H1 (cell line): ENCODE results near the gene FAM228B. TPM values are rescaled to one million over a fixed set of nuclear protein-coding genes. Genes with fewer than 3 reads are reported as not detected.

Experiments used
- CTCF ChIA-PET: fragments of 300-600 bp; sonication (Branson Sonifier 250); formaldehyde crosslinking; loops from one replicate; lab custom pipeline; 2021; ENCODE audit not compliant: partially characterized antibody; lab: Charles Lee
- POLR2A ChIA-PET: fragments of 300-600 bp; sonication (Branson Sonifier 250); formaldehyde crosslinking; loops from one replicate; lab custom pipeline; 2021; ENCODE audit warnings: inconsistent platforms; ENCODE audit not compliant: partially characterized antibody; lab: Charles Lee
- DNase-seq, 2 experiments: peaks; one replicate each; pipeline versions ENCODE4 v3.0.0 to v3.0.0-alpha.2; 2010 to 2022; ENCODE audit warnings: low spot score in 2 of 2, low read depth in 1 of 2, mixed read lengths in 1 of 2
- FAIRE-seq: peaks from 2 replicates; lab custom pipeline; 2011; peaks lifted over from hg19 to GRCh38; lab: Jason Lieb, UNC
- H2AFZ ChIP-seq: 2 replicates; pipeline ENCODE4 v1.8.1; 2012; ENCODE audit warnings: low read length, inconsistent platforms
- H2AK5ac ChIP-seq: 2 replicates; pipeline ENCODE4 v1.6.1; 2013; ENCODE audit warnings: low read depth, low read length
- H2BK120ac ChIP-seq: replicated peaks from 2 replicates; pipeline ENCODE3; 2013; ENCODE audit warnings: low read depth, low read length, inconsistent platforms
- H2BK12ac ChIP-seq: 2 replicates; pipeline ENCODE4 v1.6.1; 2013; ENCODE audit warnings: low read depth, low read length
- H2BK15ac ChIP-seq: 2 replicates; pipeline ENCODE4 v1.6.1; 2013; ENCODE audit warnings: low read length
- H2BK20ac ChIP-seq: 2 replicates; pipeline ENCODE4 v1.6.1; 2013; ENCODE audit warnings: low read length
- H2BK5ac ChIP-seq: 2 replicates; pipeline ENCODE4 v1.6.1; 2013; ENCODE audit warnings: low read depth, low read length
- H3K14ac ChIP-seq: 2 replicates; pipeline ENCODE4 v1.6.1; 2013; ENCODE audit warnings: inconsistent platforms; ENCODE audit not compliant: insufficient read length
- H3K18ac ChIP-seq: 2 replicates; pipeline ENCODE4 v1.6.1; 2013; ENCODE audit warnings: low read length; ENCODE audit errors: extremely low read depth
- H3K23ac ChIP-seq: 2 replicates; pipeline ENCODE4 v1.6.1; 2013; ENCODE audit warnings: inconsistent platforms; ENCODE audit not compliant: insufficient read length
- H3K23me2 ChIP-seq: 2 replicates; pipeline ENCODE4 v1.6.1; 2013; ENCODE audit warnings: low read depth, low read length
- H3K27ac ChIP-seq: 2 replicates; pipeline ENCODE4 v1.6.1; 2011; ENCODE audit warnings: low read depth, low read length, inconsistent platforms
- H3K27me3 ChIP-seq, 4 experiments: replicated peaks in 1 of 4; 1 replicate in 1 of 4; 2 replicates in 3 of 4; pipeline versions ENCODE4 v1.6.1 to v1.8.1; 2011 to 2013; ENCODE audit warnings: low read length in 3 of 4, mild to moderate bottlenecking in 3 of 4, inconsistent platforms in 2 of 4, mixed read lengths in 2 of 4, moderate library complexity in 1 of 4; ENCODE audit not compliant: control insufficient read depth in 3 of 4, insufficient read depth in 3 of 4; ENCODE audit errors: extremely low read depth in 1 of 4
- H3K36me3 ChIP-seq, 4 experiments: 2 replicates each; pipeline versions ENCODE4 v1.6.1 to v1.8.1; 2011 to 2013; ENCODE audit warnings: mild to moderate bottlenecking in 4 of 4, low read length in 3 of 4, moderate library complexity in 2 of 4, control low read depth in 1 of 4, inconsistent platforms in 1 of 4; ENCODE audit not compliant: insufficient read depth in 4 of 4, control insufficient read depth in 2 of 4
- H3K4ac ChIP-seq: replicated peaks from 2 replicates; pipeline ENCODE3; 2013; ENCODE audit warnings: low read length, low read depth, mixed read lengths, inconsistent platforms; ENCODE audit not compliant: insufficient read length
- H3K4me1 ChIP-seq, 4 experiments: replicated peaks in 1 of 4; 1 replicate in 1 of 4; 2 replicates in 3 of 4; pipeline versions ENCODE4 v1.6.1 to v1.8.1; 2011 to 2013; ENCODE audit warnings: low read length in 3 of 4, inconsistent platforms in 2 of 4, mixed read lengths in 1 of 4; ENCODE audit not compliant: insufficient read depth in 4 of 4, control insufficient read depth in 3 of 4
- H3K4me2 ChIP-seq, 2 experiments: 2 replicates each; pipeline versions ENCODE4 v1.6.1 to v1.8.1; 2011 to 2013; ENCODE audit warnings: low read depth in 2 of 2, low read length in 2 of 2, control low read depth in 1 of 2, inconsistent platforms in 1 of 2, mild to moderate bottlenecking in 1 of 2; ENCODE audit not compliant: insufficient read depth in 1 of 2
- H3K4me3 ChIP-seq, 4 experiments: fragments of 200-600, 300-600 bp in 1 of 4; sonication (generic), shearing (Covaris generic), sonication (Bioruptor Twin) in 1 of 4; 2 replicates each; pipeline versions ENCODE4 v1.5.1 to v1.8.1; 2011 to 2016; ENCODE audit warnings: low read length in 4 of 4, low read depth in 3 of 4, control low read depth in 2 of 4, inconsistent platforms in 2 of 4, mild to moderate bottlenecking in 2 of 4, mixed read lengths in 1 of 4, moderate library complexity in 1 of 4; ENCODE audit not compliant: insufficient read depth in 2 of 4; ENCODE audit errors: extremely low read depth in 1 of 4
- H3K56ac ChIP-seq: replicated peaks from 2 replicates; pipeline ENCODE3; 2013; ENCODE audit warnings: low read depth, mild to moderate bottlenecking, mixed read lengths, low read length, inconsistent platforms; ENCODE audit not compliant: insufficient read length
- H3K79me1 ChIP-seq: 2 replicates; pipeline ENCODE4 v1.6.1; 2013; ENCODE audit warnings: low read depth, low read length, control low read depth
- H3K79me2 ChIP-seq, 2 experiments: 2 replicates each; pipeline versions ENCODE4 v1.6.1 to v1.8.1; 2012 to 2013; ENCODE audit warnings: low read length in 2 of 2, mild to moderate bottlenecking in 2 of 2, inconsistent platforms in 1 of 2; ENCODE audit not compliant: insufficient read depth in 2 of 2, control insufficient read depth in 1 of 2
- H3K9ac ChIP-seq, 4 experiments: replicated peaks in 1 of 4; 1 replicate in 1 of 4; 2 replicates in 3 of 4; pipeline versions ENCODE4 v1.6.1 to v1.8.1; 2011 to 2013; ENCODE audit warnings: low read depth in 3 of 4, low read length in 3 of 4, control low read depth in 2 of 4, mild to moderate bottlenecking in 2 of 4, moderate library complexity in 2 of 4, inconsistent platforms in 1 of 4; ENCODE audit errors: extremely low read depth in 1 of 4
- H3K9me3 ChIP-seq, 2 experiments: 2 replicates each; pipeline versions ENCODE4 v1.6.1 to v1.8.1; 2012 to 2013; ENCODE audit warnings: mild to moderate bottlenecking in 2 of 2, moderate library complexity in 2 of 2, control low read depth in 1 of 2, inconsistent platforms in 1 of 2, low read depth in 1 of 2, low read length in 1 of 2, mixed read lengths in 1 of 2; ENCODE audit not compliant: insufficient read depth in 2 of 2
- H4K20me1 ChIP-seq, 2 experiments: replicated peaks in 1 of 2; 2 replicates each; pipeline versions ENCODE3 to v1.8.1; 2011 to 2013; ENCODE audit warnings: inconsistent platforms in 2 of 2, low read length in 2 of 2, mild to moderate bottlenecking in 1 of 2; ENCODE audit not compliant: insufficient read depth in 2 of 2, control insufficient read depth in 1 of 2
- H4K5ac ChIP-seq: 2 replicates; pipeline ENCODE4 v1.6.1; 2013; ENCODE audit warnings: low read length, low read depth, mixed read lengths, inconsistent platforms; ENCODE audit not compliant: insufficient read length
- H4K8ac ChIP-seq: 2 replicates; pipeline ENCODE4 v1.8.0; 2013; ENCODE audit warnings: mild to moderate bottlenecking, moderate library complexity, low read length, inconsistent platforms; ENCODE audit not compliant: insufficient read depth; ENCODE audit errors: extremely low read depth
- H4K91ac ChIP-seq: replicated peaks from 2 replicates; pipeline ENCODE3; 2013; ENCODE audit warnings: low read length, mixed read lengths, inconsistent platforms; ENCODE audit not compliant: insufficient read length
- CBX5 ChIP-seq: fragments of 300-800, 300-1000 bp; sonication (generic); IDR thresholded peaks from 2 replicates; pipeline ENCODE4 v1.7.1; 2016; ENCODE audit warnings: antibody characterized with exemption, low read length, low read depth
- CHD1 ChIP-seq: IDR thresholded peaks from 2 replicates; pipeline ENCODE4 v1.6.1; 2012; ENCODE audit warnings: low read depth, low read length, improper control_type of control experiment
- KDM4A ChIP-seq: IDR thresholded peaks from one replicate; pipeline ENCODE4 v1.7.1; 2012; ENCODE audit warnings: low read depth, mild to moderate bottlenecking, moderate library complexity, low read length, inconsistent platforms; ENCODE audit not compliant: severe bottlenecking
- SP2 ChIP-seq: IDR thresholded peaks from 2 replicates; pipeline ENCODE4 v1.6.1; 2012; ENCODE audit warnings: mild to moderate bottlenecking, low read length, inconsistent platforms
- TAF1 ChIP-seq: IDR thresholded peaks from 2 replicates; pipeline ENCODE4 v1.6.1; 2011; ENCODE audit warnings: mild to moderate bottlenecking, low read depth, low read length
- TAF7 ChIP-seq: optimal IDR thresholded peaks from 2 replicates; pipeline ENCODE3; 2011; ENCODE audit warnings: low read depth, mild to moderate bottlenecking, inconsistent platforms, low read length, moderate library complexity, borderline replicate concordance
- TBP ChIP-seq: IDR thresholded peaks from 2 replicates; pipeline ENCODE4 v1.6.1; 2011; ENCODE audit warnings: low read depth, low read length, improper control_type of control experiment
- WGBS, 2 experiments: shearing (Covaris generic) in 1 of 2; methylation state at CpG; one replicate each; pipeline versions ENCODE4 v1.1.6 to v1.1.7; 2013 to 2015; ENCODE audit warnings: low lambda C conversion rate in 2 of 2, mixed read lengths in 2 of 2, inconsistent platforms in 1 of 2, low coverage in 1 of 2, missing lambda C conversion rate in 1 of 2; ENCODE audit not compliant: insufficient replicate concordance in 2 of 2, insufficient coverage in 1 of 2, insufficient read length in 1 of 2; ENCODE audit errors: extremely low coverage in 1 of 2, missing lambda C conversion rate in 1 of 2; 5-methylcytosine and 5-hydroxymethylcytosine counted together
- long read RNA-seq, 2 experiments: library from RNA in 1 of 2; library from capped mRNA in 1 of 2; stranded (forward); transcript quantifications; one replicate each; pipeline ENCODE4 v2.0.0, GENCODE V29; 2021; ENCODE audit warnings: inconsistent platforms in 1 of 2
- polyA minus RNA-seq, 3 experiments: library from RNA; depleted of rRNA, polyadenylated mRNA; stranded (reverse); fragments of >200 nt; gene quantifications; 1 replicate in 2 of 3; 2 replicates in 1 of 3; pipeline ENCODE4 v1.2.3, GENCODE V29; 2011
- polyA plus RNA-seq, 7 experiments: library from polyadenylated mRNA; depleted of rRNA in 3 of 7; stranded (reverse) in 5 of 7; unstranded in 2 of 7; fragments of >200 nt in 5 of 7; fragments of 200-250 nt in 2 of 7; gene quantifications; 1 replicate in 5 of 7; 2 replicates in 1 of 7; 4 replicates in 1 of 7; pipeline versions ENCODE4 v1.2.1 to v1.2.3, GENCODE V29; 2011 to 2013; ENCODE audit warnings: missing spikeins in 2 of 7, mixed read lengths in 2 of 7
- total RNA-seq: library from RNA; stranded (reverse); fragmentation: NEBNext Ultra II Directional; extraction: Animal tissue kit (Norgen Biotek cat#: 25700); gene quantifications from 2 replicates; pipeline ENCODE4 v1.2.1, GENCODE V29; 2021
- TF ChIP-seq, protein P1 (sequence below): IDR thresholded peaks from 2 replicates; pipeline ENCODE4 v1.6.1; 2012; ENCODE audit warnings: inconsistent platforms

FAM228B gene
- 3.2 and 3.5 TPM in 2 replicates for total RNA-seq
- 0.97 and 1.4 TPM in 2 replicates for polyA plus RNA-seq (2011; rRNA removed)
- 1.0 TPM for polyA plus RNA-seq (2011; cell fraction: cytosol; rRNA removed)
- polyA plus RNA-seq (2011; cell fraction: nucleus; rRNA removed), result 1.3 TPM
- polyA plus RNA-seq (2012, experiment 1 of 2), result 1.7 to 2.3 TPM (median 2.0 TPM) in 4 replicates
- not detected for polyA plus RNA-seq (2012, experiment 2 of 2)
- polyA plus RNA-seq (2013, experiment 1 of 2), result 3.6 TPM
- 3.7 TPM for polyA plus RNA-seq (2013, experiment 2 of 2)
- polyA minus RNA-seq (2011; rRNA and poly(A)+ RNA removed), result 1.8 and 3.2 TPM in 2 replicates
- 2.6 TPM for polyA minus RNA-seq (2011; cell fraction: cytosol; rRNA and poly(A)+ RNA removed)
- 3.3 TPM for polyA minus RNA-seq (2011; cell fraction: nucleus; rRNA and poly(A)+ RNA removed)
- long read RNA-seq, experiment 1, partial matches to known transcripts, result 0 of 1 reads
- long read RNA-seq, experiment 1, other reads (novel, unspliced or antisense), result 1 of 1 reads
- long read RNA-seq, experiment 2, partial matches to known transcripts, result 0 of 3 reads
- long read RNA-seq, experiment 2, other reads (novel, unspliced or antisense), result 3 of 3 reads

DNA sequence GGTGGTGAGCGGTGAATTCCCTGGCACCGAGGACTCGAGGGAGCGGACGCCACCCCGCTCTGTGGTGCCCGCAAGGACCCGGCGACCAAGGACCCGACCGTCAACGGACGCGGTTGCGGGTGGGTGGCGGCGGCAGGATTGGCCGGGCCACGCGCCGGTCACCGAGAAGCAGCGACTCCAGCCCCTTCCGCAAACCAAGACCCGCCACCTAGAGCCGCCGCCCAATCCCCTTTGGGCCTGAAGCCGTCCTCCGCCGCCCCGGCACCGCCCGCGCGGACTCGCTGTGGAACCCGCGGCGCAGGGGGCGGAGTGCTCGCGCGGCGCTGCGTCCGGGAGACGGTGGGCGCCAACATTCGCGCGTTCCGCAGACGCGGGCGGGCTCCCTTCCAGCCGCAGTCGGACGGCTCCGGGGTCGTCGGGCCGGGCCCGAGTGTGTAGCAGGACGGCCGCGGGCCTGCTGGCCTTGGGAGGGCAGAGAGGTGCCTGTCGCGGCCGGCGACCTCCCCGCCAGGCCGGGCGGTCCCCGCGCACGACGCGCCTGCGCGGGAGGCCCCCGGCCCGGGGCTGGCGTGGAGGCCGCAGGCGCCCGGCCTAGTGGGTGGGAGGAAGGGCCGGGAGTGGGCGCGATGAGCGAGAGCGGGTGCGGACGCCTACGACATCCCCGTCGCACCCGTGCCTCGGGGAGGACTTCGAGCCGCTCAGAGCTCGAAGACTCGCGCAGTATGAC is at the start of gene FAM228B, which contains the start of gene PFN4:
TSS of gene FAM228B (plus strand) at position 275 of the 727 bp plus-strand sequence. CDS start 893 bp downstream, outside the sequence.
TSS of gene PFN4 (minus strand) at position 140 of the 727 bp plus-strand sequence. CDS start 799 bp downstream, outside the sequence.
- H3K27me3 ChIP-seq, result peaks cover 0 to 10% (median 4%) of the 10 kb centered on the region in 4 experiments; a peak in 4 of 7 replicates
- H3K9ac ChIP-seq, result peak within 1 kb of the TSS; percentile 49 to 80 (median 70); a peak in 6 of 7 replicates
- peak in 1 of 2 experiments; percentile 84 for DNase-seq
- peak within 1 kb of the TSS; percentile 70 for H4K5ac ChIP-seq
- ChIA-PET POLR2A (interaction anchor here (0.9 to 2.2 kb wide), 5 partner anchors 13 to 44 kb away, joined by 3 to 24 read pairs (median 6); partner anchors contain the start of gene TP53I3), CTCF (interaction anchor here (1.0 to 2.3 kb wide), 6 partner anchors 11 to 104 kb away, joined by 3 to 9 read pairs (median 5); partner anchors contain the start of gene TP53I3)
- peak within 1 kb of the TSS; percentile 75 to 80 for H3K4me2 ChIP-seq
- H3K14ac ChIP-seq, result no peak within 1 kb of the TSS
- 0 out of 2 replicates have a peak within 1 kb of the TSS, but pooled peaks have one; percentile 6 for H3K27ac ChIP-seq
- no peaks in the 10 kb centered on the region for H3K79me2 ChIP-seq
- 0 out of 2 replicates have a peak within 1 kb of the TSS, but pooled peaks have one; percentile 39 for H2BK12ac ChIP-seq
- no peaks in the 10 kb centered on the region for H4K20me1 ChIP-seq
- no peak within 1 kb of the TSS for H3K23ac ChIP-seq
- no peaks in the 10 kb centered on the region for H3K79me1 ChIP-seq
- peak within 1 kb of the TSS; percentile 60 to 68 (median 66) for H3K4me3 ChIP-seq
- peak within 1 kb of the TSS; percentile 19; the same call in 1 of the 2 replicates for H2BK15ac ChIP-seq
- no peak within 1 kb of the TSS for H2AK5ac ChIP-seq
- H3K36me3 ChIP-seq, result no peaks in the 10 kb centered on the region
- H2BK5ac ChIP-seq, result no peak within 1 kb of the TSS
- WGBS, 2 experiments, result 2% methylated on average over 85 of the region's 103 CpGs; no CpG with 5 or more reads in 1 of the 2 experiments
- peak within 1 kb of the TSS; percentile 95 for H2AFZ ChIP-seq
- H3K56ac ChIP-seq, result peak within 1 kb of the TSS; percentile 54
- peak within 1 kb of the TSS; percentile 76 for H3K18ac ChIP-seq
- peak within 1 kb of the TSS; percentile 85 for H2BK120ac ChIP-seq
- no peak for FAIRE-seq
- no peaks in the 10 kb centered on the region for H3K9me3 ChIP-seq
- peaks cover 4 to 7% (median 6%) of the 10 kb centered on the region in 4 experiments; a peak in 6 of 7 replicates for H3K4me1 ChIP-seq
- H4K8ac ChIP-seq, result peak within 1 kb of the TSS; percentile 95
- H3K23me2 ChIP-seq, result peaks cover 3% of the 10 kb centered on the region
- H4K91ac ChIP-seq, result peak within 1 kb of the TSS; percentile 60
- peak within 1 kb of the TSS; percentile 87 for H3K4ac ChIP-seq
- peak within 1 kb of the TSS; percentile 64; the same call in 1 of the 2 replicates for H2BK20ac ChIP-seq
- TF ChIP-seq TBP, result no peak
- TF ChIP-seq, protein P1, sequence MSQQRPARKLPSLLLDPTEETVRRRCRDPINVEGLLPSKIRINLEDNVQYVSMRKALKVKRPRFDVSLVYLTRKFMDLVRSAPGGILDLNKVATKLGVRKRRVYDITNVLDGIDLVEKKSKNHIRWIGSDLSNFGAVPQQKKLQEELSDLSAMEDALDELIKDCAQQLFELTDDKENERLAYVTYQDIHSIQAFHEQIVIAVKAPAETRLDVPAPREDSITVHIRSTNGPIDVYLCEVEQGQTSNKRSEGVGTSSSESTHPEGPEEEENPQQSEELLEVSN, result no peak; the same call in none of the 2 replicates
- TF ChIP-seq TAF7, result no peak
- TF ChIP-seq SP2, result no peak
- no peak for TF ChIP-seq CBX5
- TF ChIP-seq CHD1, result no peak
- peak; percentile 78 for TF ChIP-seq KDM4A
- peak; percentile 47 for TF ChIP-seq TAF1
